LHCN-M2 (cell line): ENCODE measurements around the gene B3GALT6. TPM values are rescaled to one million over a fixed set of nuclear protein-coding genes. Genes with fewer than 3 reads are reported as not detected.
"Not testable (repeated sequence)": the region's sequence is repeated elsewhere in the genome, so short reads cannot be mapped to it uniquely, and the experiment has no call there.

Experiments
- DNase-seq: peaks from one replicate; pipeline ENCODE4 v3.0.0-alpha.2; 2012; ENCODE audit warnings: low read depth
- total RNA-seq: library from RNA; depleted of rRNA; stranded (reverse); fragments of >200 nt; gene quantifications from 2 replicates; pipeline ENCODE4 v1.2.3, GENCODE V29; 2014

B3GALT6 gene
- total RNA-seq, 1 experiment from 2014 or later: 58.3 TPM

DNA sequence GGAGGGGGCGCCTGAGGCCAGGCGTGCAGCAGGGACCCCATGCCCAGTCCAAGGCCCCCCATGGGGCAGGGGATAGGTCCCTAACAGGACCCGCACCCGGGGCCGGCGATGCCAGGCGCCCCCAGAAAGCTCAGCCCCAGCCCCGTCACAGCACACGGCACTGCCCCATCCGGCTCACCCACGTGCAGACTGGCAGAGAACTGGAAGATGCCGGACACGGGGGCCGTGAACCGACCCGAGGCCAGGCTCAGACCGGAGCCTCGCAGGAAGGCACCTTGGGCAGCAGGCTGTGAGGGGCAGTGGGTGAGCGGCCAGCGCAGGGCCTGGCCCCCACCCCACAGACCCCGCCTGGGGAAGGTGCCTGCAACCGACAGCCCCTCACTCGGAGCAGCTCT is 11.2 kb downstream of the B3GALT6 start:
- DNase-seq: no peak

DNA sequence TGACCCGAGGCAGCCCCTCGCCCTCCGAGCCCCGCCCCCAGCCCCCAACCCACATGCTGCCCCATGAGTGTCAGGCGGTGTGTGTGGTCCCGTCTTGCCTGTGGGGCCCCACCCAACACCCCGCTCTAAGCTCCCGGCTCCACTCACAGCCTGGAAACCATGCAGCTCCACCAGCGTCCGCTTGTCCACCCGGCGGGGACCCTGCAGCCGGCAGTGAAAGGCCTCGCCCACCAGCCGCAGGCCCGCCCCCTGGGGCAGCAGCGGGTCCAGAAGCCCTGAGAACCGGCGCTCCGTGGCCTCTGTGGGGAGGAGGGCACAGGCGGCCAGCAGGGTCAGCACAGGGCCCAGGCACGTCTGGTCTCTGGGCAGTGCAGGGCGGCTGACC is 11.8 kb downstream of the B3GALT6 start:
- no peak for DNase-seq

- no peak for DNase-seq
Measured at GRCh38 chr1:1244192-1244811, 12.3 kb downstream of the B3GALT6 start.

- DNase-seq: no peak
Measured at GRCh38 chr1:1245178-1245816, 13.3 kb downstream of the B3GALT6 start.

GRCh38 chr1:1245817-1246576 is 14.0 kb downstream of the B3GALT6 start:
- no peak for DNase-seq

- no peak for DNase-seq
Measured at GRCh38 chr1:1246577-1247340, 14.7 kb downstream of the B3GALT6 start, which contains the start of gene C1QTNF12. Gene C1QTNF12 (minus strand): TSS chr1:1246722. CDS start chr1:1246690, 32 bp downstream.

- no peak for DNase-seq
Measured at GRCh38 chr1:1247341-1247913, 15.4 kb downstream of the B3GALT6 start.

DNA sequence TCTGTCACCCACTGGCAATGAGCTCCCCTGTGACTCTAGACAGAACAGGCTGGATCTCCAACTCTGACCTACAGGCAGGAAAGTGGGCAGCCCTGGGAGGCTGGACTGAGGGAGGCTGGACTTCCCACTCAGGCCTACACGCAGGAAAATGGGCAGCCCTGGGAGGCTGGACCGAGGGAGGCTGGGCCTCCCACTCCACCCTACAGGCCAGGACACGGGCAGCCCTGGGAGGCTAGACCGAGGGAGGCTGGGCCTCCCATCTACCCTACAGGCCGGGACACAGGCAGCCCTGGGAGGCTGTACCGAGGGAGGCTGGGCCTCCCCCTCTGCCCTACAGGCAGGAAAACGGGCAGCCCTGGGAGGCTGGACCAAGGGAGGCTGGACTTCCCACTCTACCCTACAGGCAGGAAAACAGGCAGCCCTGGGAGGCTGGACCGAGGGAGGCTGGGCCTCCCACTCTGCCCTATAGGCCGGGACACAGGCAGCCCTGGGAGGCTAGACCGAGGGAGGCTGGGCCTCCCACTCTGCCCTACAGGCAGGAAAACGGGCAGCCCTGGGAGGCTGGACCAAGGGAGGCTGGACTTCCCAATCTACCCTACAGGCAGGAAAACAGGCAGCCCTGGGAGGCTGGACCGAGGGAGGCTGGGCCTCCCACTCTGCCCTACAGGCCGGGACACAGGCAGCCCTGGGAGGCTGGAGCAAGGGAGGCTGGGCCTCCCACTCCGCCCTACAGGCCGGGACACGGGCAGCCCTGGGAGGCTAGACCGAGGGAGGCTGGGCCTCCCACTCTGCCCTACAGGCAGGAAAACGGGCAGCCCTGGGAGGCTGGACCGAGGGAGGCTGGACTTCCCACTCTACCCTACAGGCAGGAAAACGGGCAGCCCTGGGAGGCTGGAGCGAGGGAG is 16.2 kb downstream of the B3GALT6 start:
- not testable (repeated sequence) for DNase-seq

DNA sequence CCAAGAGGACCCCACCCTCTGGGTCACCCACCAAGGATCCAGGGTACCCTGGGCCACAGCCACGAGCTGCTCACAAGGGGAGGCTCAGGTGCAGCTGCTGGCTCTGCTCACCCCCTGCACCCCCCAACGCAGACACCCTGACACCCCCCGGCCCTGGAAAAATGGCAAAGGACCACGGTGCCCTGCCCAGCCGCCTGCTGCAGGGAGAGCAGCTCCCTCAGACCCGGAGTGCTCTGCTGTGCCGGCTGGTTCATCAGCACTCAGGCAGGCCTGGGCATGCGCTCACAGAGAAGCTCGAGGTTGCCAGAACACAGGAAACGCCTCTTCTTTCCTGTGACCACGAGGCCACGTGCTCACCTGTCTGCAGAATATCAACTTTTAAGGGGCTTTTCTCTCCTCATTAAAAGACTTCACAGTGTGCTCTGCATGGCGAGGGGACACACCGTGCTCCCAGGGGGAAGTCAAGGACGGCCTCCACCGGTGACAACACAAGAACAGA is 18.8 kb downstream of the B3GALT6 start:
- no peak for DNase-seq

DNA sequence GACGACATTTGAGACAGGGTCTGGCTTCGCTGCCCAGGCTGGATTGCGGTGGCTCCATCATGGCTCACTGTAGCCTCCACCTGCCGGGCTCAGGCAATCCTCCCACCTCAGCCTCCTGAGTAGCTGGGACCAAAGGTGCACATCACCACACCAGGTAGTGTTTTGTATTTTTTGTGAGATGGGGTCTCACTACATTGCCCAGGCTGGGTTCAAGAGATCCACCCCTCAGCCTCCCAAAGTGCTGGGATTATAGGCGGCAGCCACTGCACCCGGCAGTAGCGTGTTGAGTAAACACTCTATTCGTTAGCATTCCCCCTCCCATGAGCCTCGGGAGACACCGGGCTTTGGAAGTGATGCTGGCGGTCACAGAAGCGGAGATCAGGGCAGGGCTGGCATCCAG is 21.3 kb downstream of the B3GALT6 start:
- no peak for DNase-seq

DNA sequence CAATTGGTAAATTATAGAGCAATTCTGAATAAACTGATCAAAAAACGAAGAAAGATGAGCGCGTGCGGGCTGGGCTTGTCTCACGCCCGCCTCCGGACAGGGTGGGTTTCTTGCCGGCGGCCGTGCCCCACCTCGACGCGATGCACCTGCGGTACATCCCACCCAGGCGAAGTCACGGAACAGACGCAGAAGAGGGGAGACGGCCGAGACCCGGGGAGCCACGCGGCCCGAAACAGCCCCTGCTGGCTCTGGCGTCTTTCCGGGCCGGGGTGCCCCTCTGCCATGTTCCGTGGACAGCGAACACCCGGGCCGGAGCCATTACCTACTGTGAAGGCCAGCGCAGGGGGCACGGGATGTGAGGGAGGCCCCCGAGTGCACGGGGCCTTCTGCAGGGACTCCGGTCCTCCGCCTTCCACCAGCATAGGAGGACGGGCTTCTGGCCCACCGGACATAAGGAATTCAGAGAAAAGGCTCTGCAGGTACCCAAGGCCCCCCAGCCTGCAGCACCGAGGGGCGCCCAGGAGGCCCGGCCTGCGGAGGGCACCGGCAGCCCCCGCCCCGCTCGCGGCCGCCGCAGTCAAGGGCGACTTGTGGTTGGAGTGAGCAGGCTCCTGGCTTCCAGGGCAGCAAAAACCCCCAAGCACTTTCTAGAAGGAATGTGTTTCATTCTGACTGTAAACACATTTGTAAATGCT is 22.1 kb downstream of the B3GALT6 start:
- no peak for DNase-seq

- no peak for DNase-seq
Measured at GRCh38 chr1:1254667-1254998, 22.6 kb downstream of the B3GALT6 start.

- DNase-seq: no peak
Measured at GRCh38 chr1:1255078-1255477, 23.0 kb downstream of the B3GALT6 start.

DNA sequence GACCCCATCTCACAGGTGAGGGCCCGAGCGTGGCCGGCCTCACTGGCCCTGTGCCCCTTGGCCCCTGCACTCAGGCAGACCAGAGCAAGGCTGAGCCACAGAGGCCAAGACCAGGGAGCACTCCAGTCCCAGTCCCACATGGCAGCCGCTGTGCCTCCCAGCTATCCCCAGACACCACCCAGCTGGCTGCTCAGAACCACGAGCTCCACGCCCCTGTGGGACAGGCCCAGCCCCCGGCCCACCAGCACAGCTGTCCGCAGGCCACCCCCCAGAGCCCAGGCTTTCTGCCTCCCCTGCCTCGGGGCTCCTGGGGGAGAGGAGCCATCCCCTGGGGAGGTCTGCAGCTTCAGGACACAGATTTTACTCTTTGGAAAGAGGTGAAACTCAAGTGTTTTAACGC is 23.6 kb downstream of the B3GALT6 start:
- DNase-seq: no peak

DNA sequence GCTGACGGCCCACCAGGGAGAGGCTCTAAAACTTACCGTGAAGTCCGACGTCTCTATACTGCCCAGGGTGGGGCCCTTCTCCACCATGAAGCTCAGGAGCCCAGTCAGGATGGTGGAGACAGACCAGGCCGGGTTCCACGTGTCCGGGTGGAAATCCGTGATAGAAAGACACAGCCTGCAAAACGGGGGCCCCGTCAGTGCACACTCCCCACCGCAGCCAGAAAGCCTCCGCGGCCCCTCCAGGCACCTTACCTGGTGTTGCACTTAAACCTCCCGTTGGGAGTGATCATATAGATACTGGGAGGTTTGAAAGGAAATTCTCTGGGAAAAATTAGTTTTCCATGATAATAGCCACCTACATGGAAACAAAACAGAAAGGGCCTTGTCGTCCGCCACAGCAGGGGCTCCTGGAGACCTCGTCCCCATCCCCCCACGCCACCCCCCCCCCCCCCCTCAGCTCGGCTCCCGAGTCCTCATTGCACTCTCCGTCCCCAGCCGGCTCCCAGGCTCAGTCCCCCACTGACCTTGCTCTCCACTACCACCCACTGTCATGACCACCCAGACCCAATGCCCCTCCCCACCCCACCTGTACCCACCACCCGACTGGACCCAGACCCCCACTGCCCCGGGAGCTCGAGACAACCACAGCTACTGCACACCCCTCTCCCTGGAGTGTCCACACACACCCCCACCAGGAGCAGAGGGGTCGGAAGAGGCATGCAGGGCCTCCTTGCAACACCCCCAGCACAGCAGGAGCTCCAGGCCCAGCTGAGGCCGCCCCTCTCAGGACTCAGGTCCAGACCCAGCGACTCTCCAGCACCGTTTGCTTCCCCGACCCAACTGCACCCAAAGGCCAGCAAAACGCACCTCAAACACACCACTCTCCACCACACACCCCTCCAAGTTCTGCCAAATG is 25.2 kb downstream of the B3GALT6 start:
- no peak for DNase-seq

DNA sequence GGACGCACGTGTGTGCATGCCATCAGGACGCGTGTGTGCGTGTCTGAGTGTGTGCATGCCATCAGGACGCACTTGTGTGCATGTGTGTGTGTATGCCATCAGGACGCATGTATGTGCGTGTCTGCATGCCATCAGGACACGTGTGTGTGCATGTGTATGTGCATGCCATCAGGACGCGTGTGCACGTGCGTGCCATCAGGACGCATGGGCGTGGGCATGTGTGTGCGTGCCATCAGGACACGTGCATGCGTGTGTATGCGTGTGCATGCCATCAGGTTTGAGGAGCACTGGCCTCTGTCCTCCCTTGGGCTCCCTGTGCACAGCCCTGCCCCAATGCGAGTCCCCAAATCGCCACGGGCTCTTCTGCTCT is 27.1 kb downstream of the B3GALT6 start:
- DNase-seq: no peak

DNA sequence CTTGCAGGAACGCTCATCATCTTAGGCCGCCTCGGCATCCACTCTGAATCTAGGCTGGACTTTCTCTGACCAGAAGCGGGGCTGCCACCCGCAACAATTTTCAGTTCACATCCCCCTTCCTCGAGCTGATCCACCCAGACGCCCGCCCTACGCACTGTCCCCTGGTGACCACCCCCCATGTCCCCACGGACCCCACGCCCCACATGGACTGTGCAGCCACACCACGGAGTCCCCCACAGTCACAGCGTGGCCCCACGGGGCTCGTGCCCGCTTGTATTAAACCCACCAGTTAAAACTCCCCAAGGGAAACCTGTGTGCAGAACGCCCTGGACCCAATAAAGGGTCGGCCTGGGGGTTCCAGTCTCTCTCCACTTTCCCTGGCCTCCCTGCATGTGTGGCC is 27.5 kb downstream of the B3GALT6 start:
- DNase-seq: no peak

DNA sequence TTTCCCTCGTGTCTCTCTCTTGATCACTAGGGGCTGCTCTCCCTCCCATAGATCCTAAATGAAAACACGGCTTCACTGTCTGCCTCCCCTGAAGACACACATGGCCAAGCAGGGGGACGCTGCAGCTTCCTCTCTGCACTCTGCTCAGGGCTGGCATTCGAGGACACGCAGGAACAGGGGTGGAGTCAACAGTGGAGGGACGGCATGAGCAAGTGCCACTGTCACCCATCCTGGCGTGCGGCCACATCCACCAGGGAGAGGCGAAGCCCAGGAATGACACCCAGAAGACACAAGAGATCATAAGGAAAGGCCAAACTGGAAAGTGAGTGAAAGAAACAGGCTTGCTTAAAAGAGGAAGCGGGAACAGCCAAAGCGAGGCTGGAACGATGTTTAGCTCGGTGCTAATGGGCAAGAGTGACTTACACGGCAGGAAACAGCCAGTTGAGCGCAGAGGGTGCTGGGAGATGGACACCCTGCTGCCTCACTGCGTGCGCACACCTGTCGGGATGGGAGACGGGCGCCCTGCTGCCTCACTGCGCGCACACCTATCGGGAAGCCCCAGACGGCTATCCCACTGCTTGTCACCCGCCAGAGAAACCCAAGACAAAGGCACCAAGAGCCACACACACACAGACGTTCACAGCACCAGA is 28.0 kb downstream of the B3GALT6 start:
- no peak for DNase-seq
